NCI-H345 (cell line): ENCODE data around the gene TMEM272.

ENCODE experiments used
- DNase-seq: peaks from one replicate; lab custom pipeline; 2025; lab: John Stamatoyannopoulos, UW

TMEM272 gene

GRCh38 chr13:51844862-51845573 is at the start of gene TMEM272:
TMEM272 (minus strand) TSS chr13:51845177; CDS start chr13:51838530, 6,647 bp downstream.
- DNase-seq, result peak; percentile 21

- no peak for DNase-seq
These were observed 49.3 kb upstream of the TMEM272 start for GRCh38 chr13:51894239-51894638.

GRCh38 chr13:51892657-51893056 is 47.7 kb upstream of the TMEM272 start:
- no peak for DNase-seq

- DNase-seq, result no peak
These were observed 42.5 kb upstream of the TMEM272 start for GRCh38 chr13:51887468-51887867.

- no peak for DNase-seq
These were observed 40.7 kb upstream of the TMEM272 start for GRCh38 chr13:51885651-51886050.

- DNase-seq, result no peak
These were observed 38.2 kb upstream of the TMEM272 start for GRCh38 chr13:51883226-51883600.

- DNase-seq, result no peak
These were observed 37.7 kb upstream of the TMEM272 start for GRCh38 chr13:51882570-51883225.

- DNase-seq, result no peak
These were observed 36.3 kb upstream of the TMEM272 start for GRCh38 chr13:51881296-51881695.

- no peak for DNase-seq
These were observed 34.2 kb upstream of the TMEM272 start for GRCh38 chr13:51879133-51879532.

- no peak for DNase-seq
These were observed 29.7 kb upstream of the TMEM272 start for GRCh38 chr13:51874651-51875050.

GRCh38 chr13:51873837-51874236 is 28.9 kb upstream of the TMEM272 start:
- no peak for DNase-seq

GRCh38 chr13:51873117-51873798 is 28.3 kb upstream of the TMEM272 start:
- DNase-seq, result no peak

GRCh38 chr13:51870616-51871015 is 25.6 kb upstream of the TMEM272 start:
- no peak for DNase-seq

GRCh38 chr13:51869916-51870315 is 24.9 kb upstream of the TMEM272 start:
- DNase-seq, result no peak

GRCh38 chr13:51867062-51867461 is 22.1 kb upstream of the TMEM272 start:
- DNase-seq, result no peak

GRCh38 chr13:51865838-51866237 is 20.9 kb upstream of the TMEM272 start:
- no peak for DNase-seq

- DNase-seq, result no peak
These were observed 18.0 kb upstream of the TMEM272 start for GRCh38 chr13:51862957-51863356.

- DNase-seq, result no peak
These were observed 16.8 kb upstream of the TMEM272 start, which contains the start of gene CCDC70 for GRCh38 chr13:51861723-51862300. CCDC70 (plus strand) TSS chr13:51861969; CDS start chr13:51865412, 3,443 bp downstream.

- DNase-seq, result no peak
These were observed 13.7 kb upstream of the TMEM272 start for GRCh38 chr13:51858433-51859247.

- no peak for DNase-seq
These were observed 12.0 kb upstream of the TMEM272 start for GRCh38 chr13:51856998-51857397.

- DNase-seq, result no peak
These were observed 11.2 kb upstream of the TMEM272 start for GRCh38 chr13:51856027-51856736.
